Uterus (tissue), 4 donors: ENCODE data around the gene CTDP1. TPM values are rescaled to one million over a fixed set of nuclear protein-coding genes. Genes with fewer than 3 reads are reported as not detected.

Experiments
- DNase-seq, 2 donors: peaks; one replicate each; pipeline ENCODE4 v3.0.0-alpha.2; 2019 to 2020
- H3K27ac ChIP-seq, 2 donors: fragments of 200-600 bp; sonication (generic); 1 replicate in 1 of 2; 2 replicates in 1 of 2; pipeline ENCODE4 v1.5.1; 2016 to 2018
- H3K27me3 ChIP-seq, 2 donors: fragments of 200-600 bp; sonication (generic); one replicate each; pipeline ENCODE4 v1.5.1; 2018 to 2019; ENCODE audit warnings: control low read depth in 1 of 2
- H3K36me3 ChIP-seq, 2 donors: fragments of 200-600 bp; sonication (generic); one replicate each; pipeline ENCODE4 v1.5.1; 2019; ENCODE audit warnings: control low read depth in 1 of 2
- H3K4me1 ChIP-seq, 2 donors: fragments of 200-600 bp; sonication (generic); one replicate each; pipeline ENCODE4 v1.5.1; 2018 to 2019; ENCODE audit warnings: control low read depth in 1 of 2
- H3K4me3 ChIP-seq, 2 donors: fragments of 200-600 bp; sonication (generic); 1 replicate in 1 of 2; 2 replicates in 1 of 2; pipeline ENCODE4 v1.5.1; 2018 to 2019; ENCODE audit warnings: mild to moderate bottlenecking in 1 of 2
- H3K9me3 ChIP-seq, 2 donors: fragments of 200-600 bp; sonication (generic); one replicate each; pipeline ENCODE4 v1.5.1; 2019; ENCODE audit warnings: control low read depth in 1 of 2
- CTCF ChIP-seq, 4 experiments: fragments of 200-600 bp in 2 of 4; fragments of 450-650 bp in 2 of 4; sonication (generic) in 2 of 4; IDR thresholded peaks; one replicate each; pipeline ENCODE4 v1.5.1; 2016 to 2019; ENCODE audit warnings: antibody characterized with exemption in 4 of 4, mild to moderate bottlenecking in 2 of 4, moderate library complexity in 1 of 4
- POLR2A ChIP-seq, 2 donors: fragments of 450-650 bp; IDR thresholded peaks; one replicate each; pipeline ENCODE4 v1.6.1; 2016; ENCODE audit warnings: antibody characterized with exemption in 2 of 2, mild to moderate bottlenecking in 1 of 2, moderate library complexity in 1 of 2
- intact Hi-C: fragments of 100-400 bp; cut with DNase I; formaldehyde crosslinking; loops from one replicate; pipeline ENCODE4 v1.15.1; 2023; ENCODE audit warnings: low total_unique reads
- total RNA-seq, 4 donors: library from RNA; depleted of rRNA in 3 of 4; stranded (reverse); fragments of >200 nt in 3 of 4; gene quantifications; one replicate each; pipeline versions ENCODE4 v1.1.0 to v1.2.4, GENCODE V29; 2014 to 2023
- donor health status: DM: yes; HTN: yes; CAD: no.

CTDP1 gene
- total RNA-seq, 4 donors from 2014 or later = 6.2 to 22.5 (median 20.4) TPM

GRCh38 chr18:79784071-79784913 lies 104.7 kb downstream of the CTDP1 start:
- no peaks in the 10 kb centered on the region for H3K36me3 ChIP-seq
- no peak for DNase-seq
- no peak overlapping the region for H3K4me3 ChIP-seq
- no peak overlapping the region for H3K27ac ChIP-seq
- TF ChIP-seq POLR2A (IDR thresholded peaks at IDR 0.05) (no peak), CTCF (IDR thresholded peaks at IDR 0.05) (no peak)
- H3K27me3 ChIP-seq = peaks cover 5 to 15% of the 10 kb centered on the region in 2 donors
- no peaks in the 10 kb centered on the region for H3K9me3 ChIP-seq
- H3K4me1 ChIP-seq = peaks cover 0 to 6% of the 10 kb centered on the region in 2 donors
- intact Hi-C loops = no loop called here

GRCh38 chr18:79784965-79785770 lies 105.6 kb downstream of the CTDP1 start:
- Histone ChIP-seq H3K27ac (no peak overlapping the region), H3K36me3 (no peaks in the 10 kb centered on the region), H3K9me3 (no peaks in the 10 kb centered on the region), H3K4me3 (no peak overlapping the region), H3K4me1 (peaks cover 0 to 6% of the 10 kb centered on the region in 2 donors), H3K27me3 (peaks cover 5 to 17% of the 10 kb centered on the region in 2 donors)
- TF ChIP-seq POLR2A (IDR thresholded peaks at IDR 0.05) (no peak), CTCF (IDR thresholded peaks at IDR 0.05) (no peak)
- no peak for DNase-seq
- intact Hi-C loops = no loop called here

GRCh38 chr18:79785831-79786230 lies 106.2 kb downstream of the CTDP1 start:
- H3K27ac ChIP-seq = no peak overlapping the region
- H3K4me3 ChIP-seq = no peak overlapping the region
- TF ChIP-seq POLR2A (IDR thresholded peaks at IDR 0.05) (no peak), CTCF (IDR thresholded peaks at IDR 0.05) (no peak)
- H3K4me1 ChIP-seq = peaks cover 0 to 6% of the 10 kb centered on the region in 2 donors
- H3K27me3 ChIP-seq = peaks cover 5 to 20% of the 10 kb centered on the region in 2 donors
- no peaks in the 10 kb centered on the region for H3K9me3 ChIP-seq
- no peak for DNase-seq
- intact Hi-C loops = no loop called here
- H3K36me3 ChIP-seq = no peaks in the 10 kb centered on the region

GRCh38 chr18:79786304-79786703 lies 106.7 kb downstream of the CTDP1 start:
- TF ChIP-seq CTCF (IDR thresholded peaks at IDR 0.05) = no peak
- no peak for TF ChIP-seq POLR2A (IDR thresholded peaks at IDR 0.05)
- H3K27ac ChIP-seq = no peak overlapping the region
- DNase-seq = no peak
- H3K4me1 ChIP-seq = peaks cover 0 to 6% of the 10 kb centered on the region in 2 donors
- peaks cover 5 to 20% of the 10 kb centered on the region in 2 donors for H3K27me3 ChIP-seq
- no peak overlapping the region for H3K4me3 ChIP-seq
- no peaks in the 10 kb centered on the region for H3K36me3 ChIP-seq
- no peaks in the 10 kb centered on the region for H3K9me3 ChIP-seq
- intact Hi-C loops = no loop called here
